A549 (cell line): ENCODE results near the gene POU2F3.

Experiments
- CTCF ChIP-seq: fragments of >200 bp; sonication (Bioruptor Twin); formaldehyde crosslinking; IDR thresholded peaks from 3 replicates; pipeline ENCODE4 v1.5.1; 2016
- ELK1 ChIP-seq: fragments of 150-350 bp; IDR thresholded peaks from 2 replicates; pipeline ENCODE4 v1.6.1; 2014; ENCODE audit warnings: low read depth, mild to moderate bottlenecking, low read length
- EP300 ChIP-seq, 2 experiments: fragments of >200 bp; sonication (Bioruptor Twin); formaldehyde crosslinking; IDR thresholded peaks; 2 replicates in 1 of 2; 3 replicates in 1 of 2; pipeline ENCODE4 v1.6.1; 2016 to 2017
- ESRRA ChIP-seq: fragments of 150-350 bp; IDR thresholded peaks from 2 replicates; pipeline ENCODE4 v1.6.1; 2014; ENCODE audit warnings: mild to moderate bottlenecking, low read length, borderline replicate concordance
- HEYL ChIP-seq: fragments of 250-450 bp; sonication (Bioruptor Pico); IDR thresholded peaks from 2 replicates; pipeline ENCODE4 v1.8.0; 2021; ENCODE audit warnings: mild to moderate bottlenecking, moderate library complexity
- JUN ChIP-seq, 2 experiments: fragments of >200 bp; sonication (Bioruptor Twin); formaldehyde crosslinking; IDR thresholded peaks; 2 replicates in 1 of 2; 3 replicates in 1 of 2; pipeline ENCODE4 v1.6.1; 2016 to 2017
- MAX ChIP-seq: IDR thresholded peaks from 2 replicates; pipeline ENCODE4 v1.6.1; 2012
- PBX3 ChIP-seq: IDR thresholded peaks from 2 replicates; pipeline ENCODE4 v1.6.1; 2012
- POLR2A ChIP-seq: IDR thresholded peaks from 2 replicates; pipeline ENCODE4 v1.6.1; 2012; ENCODE audit warnings: mild to moderate bottlenecking, low read length
- REST ChIP-seq: fragments of 200-600 bp; sonication (generic); IDR thresholded peaks from 2 replicates; pipeline ENCODE4 v1.6.1; 2016; ENCODE audit warnings: antibody characterized with exemption, mild to moderate bottlenecking, moderate library complexity
- RNF2 ChIP-seq: fragments of 200-600 bp; sonication (generic); IDR thresholded peaks from 2 replicates; pipeline ENCODE4 v1.6.1; 2016; ENCODE audit warnings: low read depth, mild to moderate bottlenecking, antibody characterized with exemption, moderate library complexity, borderline replicate concordance
- SMC3 ChIP-seq: fragments of >200 bp; sonication (Bioruptor Twin); formaldehyde crosslinking; IDR thresholded peaks from 3 replicates; pipeline ENCODE4 v1.6.1; 2018; ENCODE audit warnings: inconsistent platforms

GRCh38 chr11:120305286-120305685 lies 65.3 kb downstream of the POU2F3 start:
- TF ChIP-seq CTCF: no peak
- TF ChIP-seq EP300 (IDR thresholded peaks at IDR 0.05): no peak
- no peak for TF ChIP-seq POLR2A
- TF ChIP-seq MAX: no peak
- TF ChIP-seq REST: no peak
- TF ChIP-seq JUN (IDR thresholded peaks at IDR 0.05): no peak
- no peak for TF ChIP-seq SMC3
- TF ChIP-seq ESRRA: no peak
- no peak for TF ChIP-seq HEYL (CRISPR knock-in tag)
- TF ChIP-seq RNF2: no peak
- TF ChIP-seq PBX3: no peak
- no peak for TF ChIP-seq ELK1
